ENCODE data around the gene IFNGR2. TPM values are rescaled to one million over a fixed set of nuclear protein-coding genes. Genes with fewer than 3 reads are reported as not detected.
A peak's percentile ranks its signal among the peaks of the same experiment; 100 is the strongest.

The IFNGR2 gene
- total RNA-seq, 1 experiment from 2014 or later = 87.7 TPM

DNA sequence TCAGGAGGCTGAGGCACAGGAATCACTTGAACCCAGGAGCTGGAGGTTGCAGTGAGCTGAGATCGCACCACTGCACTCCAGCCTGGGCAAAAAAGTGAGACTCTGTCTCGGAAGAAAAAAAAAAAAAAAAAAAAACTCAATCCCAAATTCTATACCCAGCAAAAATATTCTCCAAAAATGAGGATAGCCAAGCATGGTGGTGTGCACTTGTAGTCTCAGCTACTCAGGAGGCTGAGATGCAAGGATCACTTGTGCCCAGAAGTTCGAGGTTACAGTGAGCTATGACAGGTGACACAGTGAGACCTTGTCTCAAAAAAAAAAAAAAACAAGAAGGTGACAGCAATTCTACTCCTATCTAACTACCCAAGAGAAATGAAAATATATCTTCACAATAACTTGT, 70.1 kb downstream of the IFNGR2 start:
- Mint-ChIP-seq H3K27me3 (ENCODE audit: insufficient read depth, unreplicated experiment) (no peaks in the 10 kb centered on the region), H3K27ac (ENCODE audit: low read depth, unreplicated experiment) (no peak overlapping the region), H3K4me1 (ENCODE audit: insufficient read depth, unreplicated experiment) (peaks cover 2% of the 10 kb centered on the region), H3K9me3 (ENCODE audit: unreplicated experiment) (no peaks in the 10 kb centered on the region), H3K36me3 (ENCODE audit: insufficient read depth, unreplicated experiment) (peaks cover 6% of the 10 kb centered on the region), H3K4me3 (ENCODE audit: unreplicated experiment) (no peak overlapping the region)
- DNase-seq (ENCODE audit: unreplicated experiment) = no peak
- POLR2A ChIA-PET = no interaction called here
- TF ChIP-seq, protein P1, sequence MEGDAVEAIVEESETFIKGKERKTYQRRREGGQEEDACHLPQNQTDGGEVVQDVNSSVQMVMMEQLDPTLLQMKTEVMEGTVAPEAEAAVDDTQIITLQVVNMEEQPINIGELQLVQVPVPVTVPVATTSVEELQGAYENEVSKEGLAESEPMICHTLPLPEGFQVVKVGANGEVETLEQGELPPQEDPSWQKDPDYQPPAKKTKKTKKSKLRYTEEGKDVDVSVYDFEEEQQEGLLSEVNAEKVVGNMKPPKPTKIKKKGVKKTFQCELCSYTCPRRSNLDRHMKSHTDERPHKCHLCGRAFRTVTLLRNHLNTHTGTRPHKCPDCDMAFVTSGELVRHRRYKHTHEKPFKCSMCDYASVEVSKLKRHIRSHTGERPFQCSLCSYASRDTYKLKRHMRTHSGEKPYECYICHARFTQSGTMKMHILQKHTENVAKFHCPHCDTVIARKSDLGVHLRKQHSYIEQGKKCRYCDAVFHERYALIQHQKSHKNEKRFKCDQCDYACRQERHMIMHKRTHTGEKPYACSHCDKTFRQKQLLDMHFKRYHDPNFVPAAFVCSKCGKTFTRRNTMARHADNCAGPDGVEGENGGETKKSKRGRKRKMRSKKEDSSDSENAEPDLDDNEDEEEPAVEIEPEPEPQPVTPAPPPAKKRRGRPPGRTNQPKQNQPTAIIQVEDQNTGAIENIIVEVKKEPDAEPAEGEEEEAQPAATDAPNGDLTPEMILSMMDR (IDR thresholded peaks at IDR 0.05; ENCODE audit: unreplicated experiment) = no peak
- intact Hi-C loops (cut with micrococcal nuclease) = no loop called here
- CTCF ChIA-PET = no interaction called here
- BruUV-seq (replicated peaks) = no TSS peak

DNA sequence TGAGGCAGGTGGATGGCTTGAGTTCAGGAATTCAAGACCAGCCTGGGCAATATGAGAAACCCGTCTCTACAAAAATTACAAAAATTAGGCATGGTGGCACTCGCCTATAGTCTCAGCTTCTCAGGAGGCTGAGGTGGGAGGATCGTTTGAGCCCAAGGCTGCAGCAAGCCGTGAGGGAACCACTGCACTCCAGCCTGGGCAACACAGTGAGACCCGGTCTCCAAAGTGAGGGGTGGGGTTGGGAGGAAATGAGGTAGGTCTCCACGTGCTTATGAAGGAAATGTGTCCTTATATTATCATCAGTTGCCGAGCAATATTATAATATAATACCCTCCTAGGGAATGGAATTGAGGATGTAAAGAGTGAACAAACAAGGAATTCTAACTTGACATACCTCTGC, 73.9 kb downstream of the IFNGR2 start:
- BruUV-seq (replicated peaks) = no TSS peak
- intact Hi-C loops (cut with micrococcal nuclease) = no loop called here
- Mint-ChIP-seq H3K27ac (ENCODE audit: low read depth, unreplicated experiment) (no peak overlapping the region), H3K9me3 (ENCODE audit: unreplicated experiment) (no peaks in the 10 kb centered on the region), H3K27me3 (ENCODE audit: insufficient read depth, unreplicated experiment) (no peaks in the 10 kb centered on the region), H3K4me3 (ENCODE audit: unreplicated experiment) (peak overlapping the region; percentile 87), H3K4me1 (ENCODE audit: insufficient read depth, unreplicated experiment) (peaks cover 5% of the 10 kb centered on the region), H3K36me3 (ENCODE audit: insufficient read depth, unreplicated experiment) (peaks cover 6% of the 10 kb centered on the region)
- DNase-seq (ENCODE audit: unreplicated experiment) = no peak
- CTCF ChIA-PET = no interaction called here
- POLR2A ChIA-PET = interaction anchor here (1.2 kb wide), 1 partner anchor 65 kb away, joined by 4 read pairs; the partner anchor contains the start of gene GART
- TF ChIP-seq, protein P1 (IDR thresholded peaks at IDR 0.05; ENCODE audit: unreplicated experiment) = no peak

DNA sequence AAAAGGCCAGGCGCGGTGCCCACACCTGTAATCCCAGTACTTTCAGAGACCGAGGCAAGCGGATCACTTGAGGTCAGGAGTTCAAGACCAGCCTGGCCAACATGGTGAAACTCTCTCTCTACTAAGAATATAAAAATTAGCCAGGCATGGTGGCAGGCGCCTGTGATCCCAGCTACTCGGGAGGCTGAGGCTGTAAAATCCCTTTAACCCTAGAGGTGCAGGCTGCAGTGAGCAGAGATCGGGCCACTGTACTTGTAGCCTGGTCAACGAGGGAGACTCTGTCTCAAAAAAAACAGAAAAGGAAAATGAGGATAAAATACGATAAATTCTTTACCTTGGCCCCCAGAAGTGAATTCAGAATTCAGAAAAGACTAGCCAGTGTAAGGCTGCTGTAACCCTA, 75.0 kb downstream of the IFNGR2 start:
- TF ChIP-seq, protein P1 (IDR thresholded peaks at IDR 0.05; ENCODE audit: unreplicated experiment) = no peak
- Mint-ChIP-seq H3K9me3 (ENCODE audit: unreplicated experiment) (no peaks in the 10 kb centered on the region), H3K4me3 (ENCODE audit: unreplicated experiment) (peak overlapping the region; percentile 87), H3K36me3 (ENCODE audit: insufficient read depth, unreplicated experiment) (peaks cover 6% of the 10 kb centered on the region), H3K27me3 (ENCODE audit: insufficient read depth, unreplicated experiment) (no peaks in the 10 kb centered on the region), H3K27ac (ENCODE audit: low read depth, unreplicated experiment) (peak overlapping the region; percentile 74), H3K4me1 (ENCODE audit: insufficient read depth, unreplicated experiment) (peaks cover 5% of the 10 kb centered on the region)
- intact Hi-C loops (cut with micrococcal nuclease) = no loop called here
- no TSS peak for BruUV-seq (replicated peaks)
- no peak for DNase-seq (ENCODE audit: unreplicated experiment)
- POLR2A ChIA-PET = interaction anchor here (1.0 to 5.4 kb wide), 4 partner anchors 13 to 153 kb away, joined by 3 to 92 read pairs (median 42); partner anchors contain the start of genes DNAJC28, GART, IFNAR1 and SON
- CTCF ChIA-PET = no interaction called here

DNA sequence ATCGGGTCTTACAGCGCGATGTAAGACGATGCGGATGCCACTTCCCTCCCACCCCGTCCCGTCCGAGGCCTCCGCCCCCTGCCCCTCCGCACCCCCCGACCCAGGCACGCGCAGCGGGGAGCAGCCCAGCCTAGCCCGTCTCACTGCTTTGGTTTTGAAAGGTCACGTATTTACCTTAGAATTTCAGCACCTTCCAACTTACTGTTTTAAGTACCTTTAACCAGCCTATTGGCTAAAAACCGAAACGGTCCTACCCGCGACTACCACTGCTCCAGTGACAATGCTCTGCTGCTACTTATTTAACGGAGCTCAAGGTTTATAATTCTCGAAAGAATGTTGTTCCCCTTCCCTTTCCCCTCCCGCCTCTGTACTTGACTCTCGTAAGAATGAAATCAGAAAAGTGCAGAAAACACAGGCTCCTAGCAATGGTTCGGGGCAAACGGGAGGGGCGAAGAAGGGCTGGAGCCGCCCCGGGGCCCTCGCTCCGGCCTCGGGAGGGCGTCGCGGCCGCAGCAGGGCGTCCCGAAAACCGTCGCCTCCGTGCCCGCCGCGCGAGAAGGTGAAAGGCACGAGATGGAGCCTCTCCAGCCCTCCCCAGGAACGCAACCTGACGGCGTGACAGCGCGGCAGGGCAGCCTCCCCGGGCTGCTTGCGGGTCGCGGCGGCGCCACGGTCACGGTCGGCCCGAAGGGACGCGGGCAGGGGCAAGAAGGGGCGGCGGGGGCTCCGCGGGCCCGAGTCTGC, 75.9 kb downstream of the IFNGR2 start:
- no TSS peak for BruUV-seq (replicated peaks)
- ChIA-PET POLR2A (interaction anchor here (0.7 to 5.4 kb wide), 20 partner anchors 10 to 707 kb away, joined by 3 to 92 read pairs (median 6); partner anchors contain the start of genes DNAJC28, GART, IFNAR1 and IFNAR2), CTCF (interaction anchor here (1.3 to 1.8 kb wide), 2 partner anchors 47 to 118 kb away, joined by 3 to 5 read pairs; no protein-coding TSS in a partner anchor)
- TF ChIP-seq, protein P1 (IDR thresholded peaks at IDR 0.05; ENCODE audit: unreplicated experiment) = peak; percentile 8
- intact Hi-C loops (cut with micrococcal nuclease) = no loop called here
- Mint-ChIP-seq H3K4me3 (ENCODE audit: unreplicated experiment) (peak overlapping the region; percentile 87), H3K9me3 (ENCODE audit: unreplicated experiment) (no peaks in the 10 kb centered on the region), H3K36me3 (ENCODE audit: insufficient read depth, unreplicated experiment) (peaks cover 6% of the 10 kb centered on the region), H3K27me3 (ENCODE audit: insufficient read depth, unreplicated experiment) (no peaks in the 10 kb centered on the region), H3K27ac (ENCODE audit: low read depth, unreplicated experiment) (peak overlapping the region; percentile 74), H3K4me1 (ENCODE audit: insufficient read depth, unreplicated experiment) (peaks cover 5% of the 10 kb centered on the region)
- DNase-seq (ENCODE audit: unreplicated experiment) = peak; percentile 34

Data from MCF 10A (cell line).